NCI-H2029 treated with DMSO at 0.1 percent for 48 hours (cell line): ENCODE results near the gene METRN.
"Not testable (repeated sequence)": the region's sequence is repeated elsewhere in the genome, so short reads cannot be mapped to it uniquely, and the experiment has no call there.

Experiments used
- DNase-seq: peaks from one replicate; lab custom pipeline; 2025; lab: John Stamatoyannopoulos, UW

METRN gene

GRCh38 chr16:709566-710499 is 5.1 kb upstream of the METRN start:
- no peak for DNase-seq

- DNase-seq, result no peak
Observed at GRCh38 chr16:710500-711075, 4.3 kb upstream of the METRN start.

- DNase-seq, result no peak
Observed at GRCh38 chr16:711084-711483, 3.8 kb upstream of the METRN start.

GRCh38 chr16:711548-712320 is 3.2 kb upstream of the METRN start:
- DNase-seq, result no peak

- not testable (repeated sequence) for DNase-seq
Observed at GRCh38 chr16:712740-713250, 2.1 kb upstream of the METRN start.

- no peak for DNase-seq
Observed at GRCh38 chr16:714079-714478, 839 bp upstream of the METRN start.

- DNase-seq, result no peak
Observed at GRCh38 chr16:715477-716199, 720 bp downstream of the METRN start.

- no peak for DNase-seq
Observed at GRCh38 chr16:716200-716568, 1.3 kb downstream of the METRN start.

GRCh38 chr16:716768-717325 is 1.9 kb downstream of the METRN start:
- no peak for DNase-seq

GRCh38 chr16:717450-718245 is 2.7 kb downstream of the METRN start:
- no peak for DNase-seq

- DNase-seq, result no peak
Observed at GRCh38 chr16:718389-718788, 3.5 kb downstream of the METRN start.

- DNase-seq, result no peak
Observed at GRCh38 chr16:718922-719321, 4.0 kb downstream of the METRN start.

GRCh38 chr16:719815-720446 is 5.0 kb downstream of the METRN start:
- DNase-seq, result no peak

GRCh38 chr16:720447-720989 is 5.6 kb downstream of the METRN start:
- DNase-seq, result no peak

GRCh38 chr16:720990-721764 is 6.3 kb downstream of the METRN start, which contains the start of gene ANTKMT:
TSS of gene ANTKMT (plus strand) at chr16:721146. CDS start at chr16:721275, 129 bp downstream.
- peak; percentile 30 for DNase-seq

- no peak for DNase-seq
Observed at GRCh38 chr16:721765-722540, 7.0 kb downstream of the METRN start.

- DNase-seq, result no peak
Observed at GRCh38 chr16:722835-723633, 8.1 kb downstream of the METRN start.
